ENCODE measurements around the gene FMNL3.

Gene FMNL3

GRCh38 chr12:49654715-49655114 lies 52.5 kb downstream of the FMNL3 start:
- no peak for ATAC-seq
- TF ChIP-seq GLIS3 (CRISPR knock-in tag; IDR thresholded peaks at IDR 0.05) = no peak
- no peak for TF ChIP-seq ZNF70 (CRISPR knock-in tag; IDR thresholded peaks at IDR 0.05)
- no peak for TF ChIP-seq CREB5 (CRISPR knock-in tag; IDR thresholded peaks at IDR 0.05; ENCODE audit: low read depth)
- no peak for TF ChIP-seq ZFP30 (CRISPR knock-in tag; IDR thresholded peaks at IDR 0.05)
- no peak for TF ChIP-seq ZC3H10 (CRISPR knock-in tag; IDR thresholded peaks at IDR 0.05)
- TF ChIP-seq POU6F1 (CRISPR knock-in tag; IDR thresholded peaks at IDR 0.05; ENCODE audit: borderline replicate concordance, low read depth) = no peak
- no peak for TF ChIP-seq TCF4 (CRISPR knock-in tag; IDR thresholded peaks at IDR 0.05; ENCODE audit: borderline replicate concordance)
- no peak for TF ChIP-seq ZNF565 (CRISPR knock-in tag; conservative IDR thresholded peaks at IDR 0.05; ENCODE audit: low read depth)
- TF ChIP-seq ZFP3 (CRISPR knock-in tag; IDR thresholded peaks at IDR 0.05) = no peak
- TF ChIP-seq ISL1 (CRISPR knock-in tag; IDR thresholded peaks at IDR 0.05) = no peak
- TF ChIP-seq CSDC2 (CRISPR knock-in tag; IDR thresholded peaks at IDR 0.05) = no peak
- TF ChIP-seq ARNTL (CRISPR knock-in tag; IDR thresholded peaks at IDR 0.05; ENCODE audit: borderline replicate concordance, low read depth) = no peak
- TF ChIP-seq RARB (CRISPR knock-in tag; IDR thresholded peaks at IDR 0.05) = no peak
- TF ChIP-seq SNAI2 (CRISPR knock-in tag; IDR thresholded peaks at IDR 0.05) = no peak
- TF ChIP-seq ZNF8 (CRISPR knock-in tag; IDR thresholded peaks at IDR 0.05) = no peak
- TF ChIP-seq OSR1 (CRISPR knock-in tag; IDR thresholded peaks at IDR 0.05) = no peak
- no peak for TF ChIP-seq PATZ1 (CRISPR knock-in tag; IDR thresholded peaks at IDR 0.05; ENCODE audit: borderline replicate concordance)

- no peak for ATAC-seq
- TF ChIP-seq ZFP30 (CRISPR knock-in tag; IDR thresholded peaks at IDR 0.05) (no peak), SNAI2 (CRISPR knock-in tag; IDR thresholded peaks at IDR 0.05) (no peak)
Observed at GRCh38 chr12:49652921-49653520, 54.2 kb downstream of the FMNL3 start.

GRCh38 chr12:49651855-49652254 lies 55.4 kb downstream of the FMNL3 start:
- no peak for ATAC-seq
- TF ChIP-seq CREB5 (CRISPR knock-in tag; IDR thresholded peaks at IDR 0.05; ENCODE audit: low read depth) = no peak
- no peak for TF ChIP-seq CSDC2 (CRISPR knock-in tag; IDR thresholded peaks at IDR 0.05)
- no peak for TF ChIP-seq ZFP3 (CRISPR knock-in tag; IDR thresholded peaks at IDR 0.05)
- TF ChIP-seq TSHZ2 (CRISPR knock-in tag; IDR thresholded peaks at IDR 0.05) = no peak
- no peak for TF ChIP-seq SNAI2 (CRISPR knock-in tag; IDR thresholded peaks at IDR 0.05)
- TF ChIP-seq OSR1 (CRISPR knock-in tag; IDR thresholded peaks at IDR 0.05) = no peak
- TF ChIP-seq PPARA (CRISPR knock-in tag; IDR thresholded peaks at IDR 0.05; ENCODE audit: borderline replicate concordance) = no peak
- no peak for TF ChIP-seq BACH2 (CRISPR knock-in tag; IDR thresholded peaks at IDR 0.05; ENCODE audit: borderline replicate concordance)
- TF ChIP-seq TCF4 (CRISPR knock-in tag; IDR thresholded peaks at IDR 0.05; ENCODE audit: borderline replicate concordance) = no peak
- no peak for TF ChIP-seq ZC3H10 (CRISPR knock-in tag; IDR thresholded peaks at IDR 0.05)
- no peak for TF ChIP-seq RARB (CRISPR knock-in tag; IDR thresholded peaks at IDR 0.05)
- no peak for TF ChIP-seq TOX (CRISPR knock-in tag; IDR thresholded peaks at IDR 0.05; ENCODE audit: borderline replicate concordance)
- TF ChIP-seq POU6F1 (CRISPR knock-in tag; IDR thresholded peaks at IDR 0.05; ENCODE audit: borderline replicate concordance, low read depth) = no peak
- no peak for TF ChIP-seq CSRNP3 (CRISPR knock-in tag; IDR thresholded peaks at IDR 0.05)
- no peak for TF ChIP-seq ARNTL (CRISPR knock-in tag; IDR thresholded peaks at IDR 0.05; ENCODE audit: borderline replicate concordance, low read depth)
- TF ChIP-seq PATZ1 (CRISPR knock-in tag; IDR thresholded peaks at IDR 0.05; ENCODE audit: borderline replicate concordance) = no peak
- no peak for TF ChIP-seq ESRRG (CRISPR knock-in tag; IDR thresholded peaks at IDR 0.05)
- TF ChIP-seq ISL1 (CRISPR knock-in tag; IDR thresholded peaks at IDR 0.05) = no peak

Measured in SK-N-SH treated with all-trans-retinoic acid at 6 μM for 48 hours (cell line).